ENCODE data around the gene SORCS2. TPM values are rescaled to one million over a fixed set of nuclear protein-coding genes. Genes with fewer than 3 reads are reported as not detected.
A peak's percentile ranks its signal among the peaks of the same experiment; 100 is the strongest.

SORCS2 gene
- polyA plus RNA-seq, 1 of the 3 experiments (the other 2 are of a cell fraction): 1.6 TPM

GRCh38 chr4:7156761-7157488 lies 35.4 kb upstream of the SORCS2 start (continued):
- TF ChIP-seq TCF12 (IDR thresholded peaks at IDR 0.05) (no peak), REST (IDR thresholded peaks at IDR 0.05; ENCODE audit: low read depth, low read length) (no peak), FOSL2 (IDR thresholded peaks at IDR 0.05; ENCODE audit: borderline replicate concordance, low read depth) (no peak), POLR2AphosphoS5 (IDR thresholded peaks at IDR 0.05; ENCODE audit: low read depth, low read length) (no peak), MAX (IDR thresholded peaks at IDR 0.05; ENCODE audit: low read depth) (no peak), GATA2 (CRISPR knock-in tag; IDR thresholded peaks at IDR 0.05) (peak; percentile 71), NFIC (IDR thresholded peaks at IDR 0.05; ENCODE audit: borderline replicate concordance) (no peak)

GRCh38 chr4:7157666-7158065 lies 34.7 kb upstream of the SORCS2 start:
- H4K20me1 ChIP-seq (ENCODE audit: insufficient read depth): no peaks in the 10 kb centered on the region
- H3K9ac ChIP-seq: no peak overlapping the region
- POLR2A ChIA-PET: no interaction called here
- H3K79me2 ChIP-seq (ENCODE audit: insufficient read depth): no peaks in the 10 kb centered on the region
- H3F3A ChIP-seq (replicated peaks; ENCODE audit: insufficient read depth): no peaks in the 10 kb centered on the region
- H3K4me3 ChIP-seq (ENCODE audit: low read depth in 2 of 2, low read length in 1 of 2): no peak overlapping the region
- H3K27me3 ChIP-seq (ENCODE audit: insufficient read depth): peaks cover 30% of the 10 kb centered on the region
- WGBS (ENCODE audit: low lambda C conversion rate): 80% methylated on average over 8 of the region's 8 CpGs
- TF ChIP-seq TAF1 (IDR thresholded peaks at IDR 0.05; ENCODE audit: borderline replicate concordance, low read depth, low read length) (no peak), RXRA (IDR thresholded peaks at IDR 0.05; ENCODE audit: borderline replicate concordance, low read depth) (no peak), JUND (IDR thresholded peaks at IDR 0.05) (no peak), MXI1 (IDR thresholded peaks at IDR 0.05; ENCODE audit: low read depth, low read length) (no peak), ZBTB33 (IDR thresholded peaks at IDR 0.05; ENCODE audit: borderline replicate concordance, low read depth) (no peak), RCOR1 (IDR thresholded peaks at IDR 0.05; ENCODE audit: low read length) (no peak), ELF1 (IDR thresholded peaks at IDR 0.05) (no peak), NRF1 (IDR thresholded peaks at IDR 0.05; ENCODE audit: low read depth, low read length) (no peak)
- H3K9me2 ChIP-seq: no peaks in the 10 kb centered on the region
- H3K4me2 ChIP-seq: no peak overlapping the region
- no peak for DNase-seq
- H3K9me3 ChIP-seq: no peaks in the 10 kb centered on the region
- H3K27ac ChIP-seq (ENCODE audit: low read depth in 2 of 2, low read length in 1 of 2): no peak overlapping the region
- CTCF ChIA-PET: interaction anchor here (1.1 to 2.3 kb wide), 13 partner anchors 11 to 172 kb away, joined by 3 to 18 read pairs (median 5); no protein-coding TSS in a partner anchor
- H3K36me3 ChIP-seq (replicated peaks in 1 of 2; ENCODE audit: control insufficient read depth in 1 of 2, insufficient read depth in 2 of 2, low read length in 1 of 2): no peaks in the 10 kb centered on the region
- peaks cover 0 to 19% of the 10 kb centered on the region in 2 experiments; a peak in 2 of 4 replicates for H3K4me1 ChIP-seq (ENCODE audit: control insufficient read depth in 1 of 2, insufficient read depth in 2 of 2, low read depth in 1 of 2, low read length in 1 of 2)
- H2AFZ ChIP-seq (ENCODE audit: low read depth): no peak overlapping the region

Measured in SK-N-SH (cell line).